ENCODE measurements around the gene CRYBA1. TPM values are rescaled to one million over a fixed set of nuclear protein-coding genes. Genes with fewer than 3 reads are reported as not detected.

Gene CRYBA1
- total RNA-seq, 1 experiment from 2014 or later: not detected

DNA sequence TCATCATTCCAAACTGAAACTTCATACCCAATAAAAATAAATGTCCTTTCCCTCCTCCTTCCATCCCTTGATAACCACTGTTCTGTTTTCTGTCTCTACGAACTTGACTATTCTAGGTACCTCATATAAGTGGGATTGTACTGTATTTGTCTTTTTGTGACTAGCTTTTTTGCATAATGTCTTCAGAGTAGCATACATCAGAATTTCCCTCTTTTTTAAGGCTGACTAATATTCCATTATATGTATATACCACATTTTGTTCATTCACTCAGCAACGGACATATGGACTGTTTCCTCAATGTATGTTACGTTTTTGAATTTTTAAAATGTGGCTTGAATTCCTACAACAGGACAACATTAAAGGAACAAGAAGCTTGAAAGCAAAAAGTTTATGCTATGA lies 48.8 kb downstream of the CRYBA1 start:
- Mint-ChIP-seq H3K27ac (ENCODE audit: unreplicated experiment) (no peak overlapping the region), H3K4me3 (ENCODE audit: low read depth, unreplicated experiment) (no peak overlapping the region), H3K36me3 (ENCODE audit: insufficient read depth, unreplicated experiment) (peaks cover 47% of the 10 kb centered on the region), H3K4me1 (ENCODE audit: low read depth, unreplicated experiment) (peaks cover 9% of the 10 kb centered on the region), H3K27me3 (ENCODE audit: unreplicated experiment) (no peaks in the 10 kb centered on the region), H3K9me3 (ENCODE audit: low read depth, unreplicated experiment) (no peaks in the 10 kb centered on the region)
- TF ChIP-seq, protein P1, sequence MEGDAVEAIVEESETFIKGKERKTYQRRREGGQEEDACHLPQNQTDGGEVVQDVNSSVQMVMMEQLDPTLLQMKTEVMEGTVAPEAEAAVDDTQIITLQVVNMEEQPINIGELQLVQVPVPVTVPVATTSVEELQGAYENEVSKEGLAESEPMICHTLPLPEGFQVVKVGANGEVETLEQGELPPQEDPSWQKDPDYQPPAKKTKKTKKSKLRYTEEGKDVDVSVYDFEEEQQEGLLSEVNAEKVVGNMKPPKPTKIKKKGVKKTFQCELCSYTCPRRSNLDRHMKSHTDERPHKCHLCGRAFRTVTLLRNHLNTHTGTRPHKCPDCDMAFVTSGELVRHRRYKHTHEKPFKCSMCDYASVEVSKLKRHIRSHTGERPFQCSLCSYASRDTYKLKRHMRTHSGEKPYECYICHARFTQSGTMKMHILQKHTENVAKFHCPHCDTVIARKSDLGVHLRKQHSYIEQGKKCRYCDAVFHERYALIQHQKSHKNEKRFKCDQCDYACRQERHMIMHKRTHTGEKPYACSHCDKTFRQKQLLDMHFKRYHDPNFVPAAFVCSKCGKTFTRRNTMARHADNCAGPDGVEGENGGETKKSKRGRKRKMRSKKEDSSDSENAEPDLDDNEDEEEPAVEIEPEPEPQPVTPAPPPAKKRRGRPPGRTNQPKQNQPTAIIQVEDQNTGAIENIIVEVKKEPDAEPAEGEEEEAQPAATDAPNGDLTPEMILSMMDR (IDR thresholded peaks at IDR 0.05; ENCODE audit: unreplicated experiment): no peak
- CTCF ChIA-PET: interaction anchor here (0.6 kb wide), 1 partner anchor 20 kb away, joined by 7 read pairs; no protein-coding TSS in a partner anchor
- no TSS peak for BruUV-seq (replicated peaks)
- DNase-seq: no peak
- intact Hi-C loops (cut with micrococcal nuclease; ENCODE audit: unreplicated experiment): no loop called here

DNA sequence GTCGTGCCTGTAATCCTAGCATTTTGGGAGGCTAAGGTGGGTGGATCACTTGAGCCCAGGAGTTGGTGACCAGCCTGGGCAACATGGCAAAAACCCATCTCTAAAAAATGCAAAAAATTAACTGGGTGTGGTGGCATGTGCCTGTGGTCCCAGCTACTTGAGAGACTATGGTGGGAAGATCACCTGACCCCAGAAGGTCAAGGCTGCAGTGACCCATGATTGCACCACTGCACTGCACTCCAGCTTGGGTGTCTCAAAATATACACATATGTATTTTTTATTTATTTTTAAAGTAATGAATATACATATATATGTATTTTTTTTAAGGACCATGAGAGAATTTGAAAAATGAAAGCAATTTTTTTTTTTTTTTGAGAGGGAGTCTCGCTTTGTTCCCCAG lies 52.4 kb downstream of the CRYBA1 start:
- no TSS peak for BruUV-seq (replicated peaks)
- Mint-ChIP-seq H3K4me3 (ENCODE audit: low read depth, unreplicated experiment) (no peak overlapping the region), H3K27me3 (ENCODE audit: unreplicated experiment) (no peaks in the 10 kb centered on the region), H3K36me3 (ENCODE audit: insufficient read depth, unreplicated experiment) (peaks cover 11% of the 10 kb centered on the region), H3K9me3 (ENCODE audit: low read depth, unreplicated experiment) (no peaks in the 10 kb centered on the region), H3K4me1 (ENCODE audit: low read depth, unreplicated experiment) (peaks cover 9% of the 10 kb centered on the region), H3K27ac (ENCODE audit: unreplicated experiment) (no peak overlapping the region)
- CTCF ChIA-PET: no interaction called here
- intact Hi-C loops (cut with micrococcal nuclease; ENCODE audit: unreplicated experiment): no loop called here
- TF ChIP-seq, protein P1 (IDR thresholded peaks at IDR 0.05; ENCODE audit: unreplicated experiment): no peak
- no peak for DNase-seq

DNA sequence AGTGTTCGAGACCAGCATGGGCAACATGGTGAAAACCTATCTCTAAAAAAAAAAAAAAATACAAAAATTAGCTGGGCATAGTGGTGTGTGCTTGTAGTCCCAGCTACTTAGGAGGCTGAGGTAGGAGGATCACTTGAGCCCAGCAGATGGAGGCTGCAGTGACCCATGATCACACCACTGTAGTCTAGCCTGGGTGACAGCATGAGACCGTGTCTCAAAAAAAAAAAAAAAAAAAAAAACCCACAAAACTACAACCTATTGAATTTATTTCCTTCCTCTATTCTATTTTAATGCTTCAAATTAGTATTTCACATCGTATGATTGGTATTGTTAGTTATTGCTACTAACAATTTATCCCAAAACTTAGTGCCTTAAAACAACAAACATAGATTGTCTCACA lies 56.7 kb downstream of the CRYBA1 start:
- TF ChIP-seq, protein P1 (IDR thresholded peaks at IDR 0.05; ENCODE audit: unreplicated experiment): no peak
- Mint-ChIP-seq H3K4me1 (ENCODE audit: low read depth, unreplicated experiment) (no peaks in the 10 kb centered on the region), H3K4me3 (ENCODE audit: low read depth, unreplicated experiment) (no peak overlapping the region), H3K36me3 (ENCODE audit: insufficient read depth, unreplicated experiment) (no peaks in the 10 kb centered on the region), H3K9me3 (ENCODE audit: low read depth, unreplicated experiment) (no peaks in the 10 kb centered on the region), H3K27me3 (ENCODE audit: unreplicated experiment) (no peaks in the 10 kb centered on the region), H3K27ac (ENCODE audit: unreplicated experiment) (no peak overlapping the region)
- intact Hi-C loops (cut with micrococcal nuclease; ENCODE audit: unreplicated experiment): no loop called here
- CTCF ChIA-PET: no interaction called here
- no peak for DNase-seq
- no TSS peak for BruUV-seq (replicated peaks)

Other genes starting within 250 kb of the CRYBA1 start
- gene SEZ6, start 240.8 kb upstream of the CRYBA1 start, total RNA-seq (2022): not detected in 2 replicates
- 3.3 and 3.7 TPM in 2 replicates for gene PIPOX, start 203.7 kb upstream of the CRYBA1 start, total RNA-seq (2022)
- 89.9 and 123 TPM in 2 replicates for gene MYO18A, start 66.5 kb upstream of the CRYBA1 start, total RNA-seq (2022)
- gene NUFIP2, start 47.3 kb downstream of the CRYBA1 start, total RNA-seq (2022): 89.3 and 92.9 TPM in 2 replicates
- 72.7 and 78.1 TPM in 2 replicates for gene TAOK1, start 143.5 kb downstream of the CRYBA1 start, total RNA-seq (2022)

Data from Calu3 (cell line).